HCT116 (cell line): ENCODE results near the gene SLC25A3.

Source experiments
- CTCF ChIP-seq, 3 experiments: fragments of 200-600 bp in 1 of 3; sonication (generic) in 1 of 3; IDR thresholded peaks in 2 of 3; conservative IDR thresholded peaks in 1 of 3; 2 replicates each; pipeline ENCODE4 v1.5.1; 2012 to 2017; ENCODE audit warnings: low read depth in 2 of 3, low read length in 2 of 3, antibody characterized with exemption in 1 of 3, borderline replicate concordance in 1 of 3, control low read depth in 1 of 3, mild to moderate bottlenecking in 1 of 3, mixed read lengths in 1 of 3, mixed run types in 1 of 3, moderate library complexity in 1 of 3; ENCODE audit not compliant: insufficient read depth in 1 of 3
- ELF1 ChIP-seq: IDR thresholded peaks from 2 replicates; pipeline ENCODE4 v1.6.1; 2012; ENCODE audit warnings: low read depth, borderline replicate concordance
- EZH2 ChIP-seq: fragments of 200-600 bp; sonication (generic); IDR thresholded peaks from 2 replicates; pipeline ENCODE4 v1.6.1; 2017; ENCODE audit warnings: antibody characterized with exemption, mixed run types
- FOSL1 ChIP-seq: IDR thresholded peaks from 2 replicates; pipeline ENCODE4 v1.6.1; 2012; ENCODE audit warnings: low read depth
- JUND ChIP-seq: IDR thresholded peaks from 2 replicates; pipeline ENCODE4 v1.6.1; 2012
- MAX ChIP-seq: IDR thresholded peaks from 2 replicates; pipeline ENCODE4 v1.6.1; 2012
- POLR2A ChIP-seq: IDR thresholded peaks from 2 replicates; pipeline ENCODE4 v1.7.0; 2011; ENCODE audit warnings: borderline replicate concordance; ENCODE audit not compliant: insufficient read depth, insufficient read length; ENCODE audit errors: extremely low read depth
- POLR2AphosphoS5 ChIP-seq: IDR thresholded peaks from 2 replicates; pipeline ENCODE4 v1.6.1; 2011; ENCODE audit warnings: mild to moderate bottlenecking, low read depth, low read length, moderate library complexity
- REST ChIP-seq: IDR thresholded peaks from 2 replicates; pipeline ENCODE4 v1.6.1; 2012; ENCODE audit warnings: low read depth
- SIN3A ChIP-seq: IDR thresholded peaks from 2 replicates; pipeline ENCODE4 v1.6.1; 2012; ENCODE audit warnings: low read depth
- SP1 ChIP-seq: IDR thresholded peaks from 2 replicates; pipeline ENCODE4 v1.6.1; 2012; ENCODE audit warnings: low read depth
- TCF7L2 ChIP-seq: IDR thresholded peaks from 2 replicates; pipeline ENCODE4 v1.7.0; 2011; ENCODE audit warnings: borderline replicate concordance, inconsistent platforms; ENCODE audit not compliant: insufficient read depth, insufficient read length; ENCODE audit errors: extremely low read depth
- YY1 ChIP-seq: IDR thresholded peaks from 2 replicates; pipeline ENCODE4 v1.6.1; 2011; ENCODE audit warnings: low read length, low read depth, moderate library complexity, mild to moderate bottlenecking; ENCODE audit not compliant: insufficient replicate concordance; ENCODE audit errors: extremely low read depth

- TF ChIP-seq EZH2 (no peak), CTCF (IDR thresholded peaks at IDR 0.05 in 2 of 3, conservative IDR thresholded peaks at IDR 0.05 in 1 of 3; ENCODE audit: borderline replicate concordance in 1 of 3, insufficient read depth in 1 of 3, low read depth in 2 of 3, low read length in 2 of 3) (no peak), YY1 (no peak), ELF1 (no peak), REST (no peak), POLR2A (no peak), POLR2AphosphoS5 (no peak), SIN3A (no peak), JUND (no peak), MAX (no peak), TCF7L2 (no peak), SP1 (no peak), FOSL1 (no peak)
Observed at GRCh38 chr12:98637068-98637467, 43.6 kb downstream of the SLC25A3 start.
